OCI-LY3 (cell line): ENCODE results near the gene TNPO1.

Experiments used
- EZH2phosphoT487 ChIP-seq: fragments of 200-600 bp; shearing (Covaris generic); IDR thresholded peaks from 2 replicates; pipeline ENCODE4 v1.6.1; 2018; ENCODE audit warnings: antibody characterized with exemption, mixed run types, low read depth
- TF ChIP-seq, protein P1 (sequence below): fragments of 200-600, 300-600 bp; sonication (generic); IDR thresholded peaks from 2 replicates; pipeline ENCODE4 v1.5.1; 2014; ENCODE audit warnings: antibody characterized with exemption, low read length, low read depth

DNA sequence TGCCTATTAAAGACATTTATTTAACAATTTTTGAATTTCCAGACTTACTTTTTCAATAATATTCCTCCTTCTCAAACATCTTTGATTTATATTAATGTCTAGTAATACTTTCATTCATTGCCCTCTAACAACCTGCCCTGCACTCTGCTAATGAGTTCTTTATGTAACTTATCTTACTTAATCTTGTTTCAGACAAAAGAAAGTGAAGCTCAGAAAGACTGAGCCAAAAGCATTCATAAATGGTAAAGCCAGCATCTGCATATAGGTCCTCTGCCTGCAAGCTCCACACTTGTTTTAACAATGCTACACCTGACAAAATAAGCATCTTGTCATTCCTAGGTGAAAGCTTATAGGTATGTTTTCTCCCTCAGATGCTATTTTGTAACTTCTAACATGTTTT lies 2.4 kb upstream of the TNPO1 start:
- TF ChIP-seq, protein P1, sequence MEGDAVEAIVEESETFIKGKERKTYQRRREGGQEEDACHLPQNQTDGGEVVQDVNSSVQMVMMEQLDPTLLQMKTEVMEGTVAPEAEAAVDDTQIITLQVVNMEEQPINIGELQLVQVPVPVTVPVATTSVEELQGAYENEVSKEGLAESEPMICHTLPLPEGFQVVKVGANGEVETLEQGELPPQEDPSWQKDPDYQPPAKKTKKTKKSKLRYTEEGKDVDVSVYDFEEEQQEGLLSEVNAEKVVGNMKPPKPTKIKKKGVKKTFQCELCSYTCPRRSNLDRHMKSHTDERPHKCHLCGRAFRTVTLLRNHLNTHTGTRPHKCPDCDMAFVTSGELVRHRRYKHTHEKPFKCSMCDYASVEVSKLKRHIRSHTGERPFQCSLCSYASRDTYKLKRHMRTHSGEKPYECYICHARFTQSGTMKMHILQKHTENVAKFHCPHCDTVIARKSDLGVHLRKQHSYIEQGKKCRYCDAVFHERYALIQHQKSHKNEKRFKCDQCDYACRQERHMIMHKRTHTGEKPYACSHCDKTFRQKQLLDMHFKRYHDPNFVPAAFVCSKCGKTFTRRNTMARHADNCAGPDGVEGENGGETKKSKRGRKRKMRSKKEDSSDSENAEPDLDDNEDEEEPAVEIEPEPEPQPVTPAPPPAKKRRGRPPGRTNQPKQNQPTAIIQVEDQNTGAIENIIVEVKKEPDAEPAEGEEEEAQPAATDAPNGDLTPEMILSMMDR = no peak
- no peak for TF ChIP-seq EZH2phosphoT487
